OCI-LY7 (cell line): Measurements from ENCODE around the gene NHP2.

ENCODE experiments used
- EZH2phosphoT487 ChIP-seq: fragments of 200-600 bp; sonication (generic); IDR thresholded peaks from 2 replicates; pipeline ENCODE4 v1.6.1; 2018; ENCODE audit warnings: low read depth, borderline replicate concordance, mild to moderate bottlenecking, mixed run types, antibody characterized with exemption, low read length, moderate library complexity, mixed read lengths
- TF ChIP-seq, protein P1 (sequence below): fragments of 200-600 bp; sonication (generic); conservative IDR thresholded peaks from 2 replicates; pipeline ENCODE4 v1.5.1; 2014; ENCODE audit warnings: mild to moderate bottlenecking, antibody characterized with exemption, low read length, moderate library complexity, mixed read lengths

DNA sequence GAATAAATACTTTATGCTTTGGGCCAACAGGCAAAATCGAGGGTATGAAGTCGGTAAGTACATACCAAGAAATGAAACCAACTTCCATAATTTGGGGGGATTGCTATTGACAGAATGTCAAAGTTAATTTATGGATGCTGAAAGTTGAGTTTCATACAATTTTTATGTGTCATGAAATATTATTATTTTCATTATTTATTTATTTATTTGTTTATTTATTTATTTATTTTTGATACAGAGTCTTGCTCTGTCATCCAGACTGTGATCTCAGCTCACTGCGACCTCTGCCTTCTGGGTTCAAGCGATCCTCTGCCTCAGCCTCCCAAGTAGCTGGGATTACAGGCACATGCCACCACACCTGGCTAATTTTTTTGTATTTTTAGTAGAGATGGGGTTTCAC, 38.0 kb upstream of the NHP2 start:
- TF ChIP-seq, protein P1, sequence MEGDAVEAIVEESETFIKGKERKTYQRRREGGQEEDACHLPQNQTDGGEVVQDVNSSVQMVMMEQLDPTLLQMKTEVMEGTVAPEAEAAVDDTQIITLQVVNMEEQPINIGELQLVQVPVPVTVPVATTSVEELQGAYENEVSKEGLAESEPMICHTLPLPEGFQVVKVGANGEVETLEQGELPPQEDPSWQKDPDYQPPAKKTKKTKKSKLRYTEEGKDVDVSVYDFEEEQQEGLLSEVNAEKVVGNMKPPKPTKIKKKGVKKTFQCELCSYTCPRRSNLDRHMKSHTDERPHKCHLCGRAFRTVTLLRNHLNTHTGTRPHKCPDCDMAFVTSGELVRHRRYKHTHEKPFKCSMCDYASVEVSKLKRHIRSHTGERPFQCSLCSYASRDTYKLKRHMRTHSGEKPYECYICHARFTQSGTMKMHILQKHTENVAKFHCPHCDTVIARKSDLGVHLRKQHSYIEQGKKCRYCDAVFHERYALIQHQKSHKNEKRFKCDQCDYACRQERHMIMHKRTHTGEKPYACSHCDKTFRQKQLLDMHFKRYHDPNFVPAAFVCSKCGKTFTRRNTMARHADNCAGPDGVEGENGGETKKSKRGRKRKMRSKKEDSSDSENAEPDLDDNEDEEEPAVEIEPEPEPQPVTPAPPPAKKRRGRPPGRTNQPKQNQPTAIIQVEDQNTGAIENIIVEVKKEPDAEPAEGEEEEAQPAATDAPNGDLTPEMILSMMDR, result no peak
- TF ChIP-seq EZH2phosphoT487, result no peak
